Spleen (tissue), 13 donors: ENCODE results near the gene TMED9. TPM values are rescaled to one million over a fixed set of nuclear protein-coding genes. Genes with fewer than 3 reads are reported as not detected.

Experiments
- DNase-seq: peaks from one replicate; pipeline ENCODE4 v3.0.0-alpha.2; 2020
- H3K27ac ChIP-seq, 8 donors: fragments of 200-600 bp; sonication (generic) in 7 of 8; 1 replicate in 4 of 8; 2 replicates in 4 of 8; pipeline versions ENCODE4 v1.5.0 to v1.8.0; 2016 to 2021; ENCODE audit warnings: inconsistent platforms in 4 of 8, mild to moderate bottlenecking in 4 of 8, moderate library complexity in 1 of 8
- H3K27me3 ChIP-seq, 7 donors: fragments of 200-600 bp; sonication (generic) in 6 of 7; replicated peaks in 1 of 7; 1 replicate in 4 of 7; 2 replicates in 3 of 7; pipeline versions ENCODE4 v1.5.0 to v1.8.0; 2016 to 2021; ENCODE audit warnings: inconsistent platforms in 3 of 7, mild to moderate bottlenecking in 1 of 7
- H3K36me3 ChIP-seq, 6 donors: fragments of 200-600 bp; sonication (generic) in 5 of 6; 1 replicate in 4 of 6; 2 replicates in 2 of 6; pipeline versions ENCODE4 v1.5.0 to v1.8.0; 2016 to 2021; ENCODE audit warnings: inconsistent platforms in 2 of 6
- H3K4me1 ChIP-seq, 6 donors: fragments of 200-600 bp; sonication (generic) in 5 of 6; 1 replicate in 3 of 6; 2 replicates in 3 of 6; pipeline versions ENCODE4 v1.5.0 to v1.8.0; 2016 to 2021; ENCODE audit warnings: inconsistent platforms in 3 of 6
- H3K4me3 ChIP-seq, 8 donors: fragments of 200-600 bp; sonication (generic) in 7 of 8; 1 replicate in 4 of 8; 2 replicates in 4 of 8; pipeline versions ENCODE4 v1.5.0 to v1.8.0; 2016 to 2021; ENCODE audit warnings: inconsistent platforms in 4 of 8, mild to moderate bottlenecking in 4 of 8, moderate library complexity in 2 of 8
- H3K9me3 ChIP-seq, 8 donors: fragments of 200-600 bp; sonication (generic) in 7 of 8; 1 replicate in 4 of 8; 2 replicates in 4 of 8; pipeline versions ENCODE4 v1.5.0 to v1.8.0; 2016 to 2021; ENCODE audit warnings: inconsistent platforms in 4 of 8
- CTCF ChIP-seq, 11 experiments: fragments of 200-600 bp in 7 of 11; fragments of 450-650 bp in 4 of 11; sonication (generic) in 4 of 11; IDR thresholded peaks in 8 of 11; conservative IDR thresholded peaks in 3 of 11; 1 replicate in 7 of 11; 2 replicates in 4 of 11; pipeline versions ENCODE4 v1.4.0 to v1.8.0; 2016 to 2021; ENCODE audit warnings: antibody characterized with exemption in 11 of 11, inconsistent platforms in 4 of 11, mild to moderate bottlenecking in 1 of 11
- POLR2A ChIP-seq, 3 donors: fragments of 450-650 bp; IDR thresholded peaks; one replicate each; pipeline ENCODE4 v1.5.1; 2017; ENCODE audit warnings: antibody characterized with exemption in 3 of 3, mild to moderate bottlenecking in 1 of 3
- POLR2AphosphoS5 ChIP-seq, 3 donors: sonication (generic); formaldehyde crosslinking; IDR thresholded peaks; one replicate each; pipeline ENCODE4 v1.5.1; 2017; ENCODE audit warnings: antibody characterized with exemption in 3 of 3
- WGBS, 5 donors: extraction: QIAGEN DNeasy Blood & Tissue Kit in 3 of 5; methylation state at CpG; one replicate each; pipeline versions ENCODE4 v1.1.5 to v1.1.7; 2013 to 2018; 5-methylcytosine and 5-hydroxymethylcytosine counted together
- intact Hi-C: fragments of 100-400 bp; cut with DNase I; formaldehyde crosslinking; loops from one replicate; pipeline ENCODE4 v1.15.0; 2023; ENCODE audit warnings: low total_unique reads
- long read RNA-seq, 2 donors: transcript quantifications; one replicate each; lab custom pipeline, GENCODE V29; 2026
- polyA plus RNA-seq, 3 donors: library from polyadenylated mRNA; stranded (reverse); fragments of 200-250 nt; gene quantifications; one replicate each; pipeline ENCODE4 v1.2.1, GENCODE V29; 2013
- total RNA-seq, 7 donors: library from RNA; depleted of rRNA in 3 of 7; stranded (reverse); fragments of >200 nt in 3 of 7; fragmentation: NEBNext Ultra II Directional in 4 of 7; extraction: Animal tissue kit (Norgen Biotek cat#: 25700) in 4 of 7; gene quantifications; one replicate each; pipeline versions ENCODE4 v1.1.0 to v1.2.1, GENCODE V29; 2016 to 2021
- donor health status: healthy with polysubstance abuse.
- donor health status: DM: no; HTN: no; CAD: no; lungs with moderate emphysema.
- donor health status: DM: no; HTN: no; CAD: no.
- donor health status: Bipolar disorder and iron deficiency.
- donor health status: healthy.
- donor health status: DM: no; HTN: no; CAD: no.
- donor health status: DM: yes; HTN: yes; CAD: no.

Gene TMED9
- total RNA-seq = 100 to 1,000 TPM in 4 of 7 donors, 10 to 100 TPM in 3; 72.0 to 126 (median 110) TPM
- 10 to 100 TPM; 52.6 to 96.9 (median 91.9) TPM for polyA plus RNA-seq
- long read RNA-seq, donor 1, transcript TMED9-201 (5 exons, 1,473 nt) = major isoform, 119 of 137 reads
- long read RNA-seq, donor 1, partial matches to known transcripts = 16 of 137 reads
- long read RNA-seq, donor 1, other reads (novel, unspliced or antisense) = 0 of 137 reads
- long read RNA-seq, donor 2, transcript TMED9-201 (5 exons, 1,473 nt) = major isoform, 86 of 87 reads
- long read RNA-seq, donor 2, partial matches to known transcripts = 0 of 87 reads
- long read RNA-seq, donor 2, other reads (novel, unspliced or antisense) = 0 of 87 reads

GRCh38 chr5:177592010-177592834 lies at the start of gene TMED9:
Gene TMED9, plus strand, starts transcription at chr5:177592203. Its CDS starts 12 bp downstream, at chr5:177592215.
- Histone ChIP-seq H3K36me3 (peaks cover 0 to 41% (median 36%) of the 10 kb centered on the region in 6 donors), H3K4me1 (peaks cover 5 to 49% (median 26%) of the 10 kb centered on the region in 6 donors), H3K27ac (peak within 1 kb of the TSS; percentile 62 to 92 (median 85)), H3K9me3 (no peaks in the 10 kb centered on the region), H3K27me3 (peaks cover 0 to 10% (median 0%) of the 10 kb centered on the region in 7 donors), H3K4me3 (peak within 1 kb of the TSS; percentile 76 to 98 (median 92))
- 0 to 1% (median 1%) methylated on average over 47 to 71 of the region's 71 CpGs for WGBS, 5 donors
- peak; percentile 98 for DNase-seq
- intact Hi-C loops = no loop called here
- TF ChIP-seq POLR2AphosphoS5 (IDR thresholded peaks at IDR 0.05) (peak; percentile 95 to 97 (median 96)), CTCF (IDR thresholded peaks at IDR 0.05 in 8 of 11, conservative IDR thresholded peaks at IDR 0.05 in 3 of 11) (peak in 8 of 11 experiments; percentile 10 to 61 (median 38)), POLR2A (IDR thresholded peaks at IDR 0.05) (peak; percentile 43 to 82 (median 52))

- peaks cover 10 to 95% (median 44%) of the 10 kb centered on the region in 6 donors for H3K4me1 ChIP-seq
Observed at GRCh38 chr5:177542816-177543465, 49.1 kb upstream of the TMED9 start.

GRCh38 chr5:177545487-177546257 lies 46.3 kb upstream of the TMED9 start:
- TF ChIP-seq CTCF (IDR thresholded peaks at IDR 0.05 in 8 of 11, conservative IDR thresholded peaks at IDR 0.05 in 3 of 11) (no peak), POLR2AphosphoS5 (IDR thresholded peaks at IDR 0.05) (peak in 1 of 3 donors; percentile 28), POLR2A (IDR thresholded peaks at IDR 0.05) (no peak)
- WGBS, 5 donors = 63 to 86% (median 73%) methylated on average over 4 of the region's 4 CpGs
- Histone ChIP-seq H3K36me3 (peaks cover 0 to 38% (median 4%) of the 10 kb centered on the region in 6 donors), H3K4me1 (peaks cover 10 to 93% (median 44%) of the 10 kb centered on the region in 6 donors), H3K27me3 (no peaks in the 10 kb centered on the region), H3K4me3 (no peak overlapping the region), H3K9me3 (no peaks in the 10 kb centered on the region), H3K27ac (peak overlapping the region; percentile 14 to 82 (median 67))
- no peak for DNase-seq
- intact Hi-C loops = no loop called here

More at GRCh38 chr5:177542816-177543465, 49.1 kb upstream of the TMED9 start:
- no peak for DNase-seq
- no peak for TF ChIP-seq CTCF (IDR thresholded peaks at IDR 0.05 in 8 of 11, conservative IDR thresholded peaks at IDR 0.05 in 3 of 11)
- no peak for TF ChIP-seq POLR2A (IDR thresholded peaks at IDR 0.05)
- TF ChIP-seq POLR2AphosphoS5 (IDR thresholded peaks at IDR 0.05) = no peak
- Histone ChIP-seq H3K27me3 (no peaks in the 10 kb centered on the region), H3K27ac (peak overlapping the region in 1 of 8 donors; percentile 0), H3K9me3 (no peaks in the 10 kb centered on the region), H3K36me3 (peaks cover 0 to 46% (median 12%) of the 10 kb centered on the region in 6 donors), H3K4me3 (no peak overlapping the region)
- intact Hi-C loops = no loop called here
- WGBS, 5 donors = 95 to 99% (median 97%) methylated on average over 4 of the region's 4 CpGs
